ENCODE measurements around the gene ANKRD65. TPM values are rescaled to one million over a fixed set of nuclear protein-coding genes. Genes with fewer than 3 reads are reported as not detected.
"Not testable (repeated sequence)": the region's sequence is repeated elsewhere in the genome, so short reads cannot be mapped to it uniquely, and the experiment has no call there.

The ANKRD65 gene
- total RNA-seq, 1 donor from 2014 or later: 0.15 TPM

- Histone ChIP-seq H3K9ac (no peak overlapping the region), H3K4me3 (no peak overlapping the region), H3K79me2 (ENCODE audit: low read depth) (peaks cover 2% of the 10 kb centered on the region), H3K36me3 (peaks cover 26% of the 10 kb centered on the region), H3K4me2 (no peak overlapping the region), H4K20me1 (ENCODE audit: low read depth) (no peaks in the 10 kb centered on the region), H3K9me3 (ENCODE audit: low read depth) (no peaks in the 10 kb centered on the region), H2AFZ (replicated peaks) (no peak overlapping the region), H3K4me1 (no peaks in the 10 kb centered on the region), H3F3A (ENCODE audit: low read depth) (peaks cover 14% of the 10 kb centered on the region), H3K27me3 (no peaks in the 10 kb centered on the region), H3K27ac (no peak overlapping the region)
- H3K36me3 Mint-ChIP-seq: peaks cover 29% of the 10 kb centered on the region
- H3K27ac Mint-ChIP-seq: no peak overlapping the region
- peaks cover 4% of the 10 kb centered on the region for H3K27me3 Mint-ChIP-seq (ENCODE audit: insufficient read depth, low read depth)
- TF ChIP-seq EZH2phosphoT487 (IDR thresholded peaks at IDR 0.05) (no peak), CTCF (IDR thresholded peaks at IDR 0.05) (no peak), EZH2 (IDR thresholded peaks at IDR 0.05) (no peak)
- H3K9me3 Mint-ChIP-seq: no peaks in the 10 kb centered on the region
- H3K4me1 Mint-ChIP-seq: peaks cover 3% of the 10 kb centered on the region
- DNase-seq (ENCODE audit: low spot score): no peak
- H3K4me3 Mint-ChIP-seq: peak overlapping the region; percentile 16
These were observed 33.7 kb downstream of the ANKRD65 start for GRCh38 chr1:1387098-1388077.

GRCh38 chr1:1385931-1386330, 35.1 kb downstream of the ANKRD65 start:
- H3K36me3 Mint-ChIP-seq: peaks cover 22% of the 10 kb centered on the region
- H3K9me3 ChIP-seq (ENCODE audit: low read depth): no peaks in the 10 kb centered on the region

GRCh38 chr1:1385339-1385738, 35.7 kb downstream of the ANKRD65 start:
- H3K9ac ChIP-seq; H3K4me3 Mint-ChIP-seq; DNase-seq (ENCODE audit: low spot score); H3K9me3 ChIP-seq (ENCODE audit: low read depth); H3K4me1 ChIP-seq; H3K79me2 ChIP-seq (ENCODE audit: low read depth); H3K36me3 ChIP-seq; H3K27ac Mint-ChIP-seq; H3K4me2 ChIP-seq; H3F3A ChIP-seq (ENCODE audit: low read depth); H3K4me3 ChIP-seq; H3K27ac ChIP-seq; H3K9me3 Mint-ChIP-seq; H2AFZ ChIP-seq (replicated peaks); H4K20me1 ChIP-seq (ENCODE audit: low read depth); H3K4me1 Mint-ChIP-seq; H3K27me3 Mint-ChIP-seq (ENCODE audit: insufficient read depth, low read depth); H3K27me3 ChIP-seq: not testable (repeated sequence)
- peaks cover 16% of the 10 kb centered on the region for H3K36me3 Mint-ChIP-seq

More at GRCh38 chr1:1385931-1386330, 35.1 kb downstream of the ANKRD65 start:
- Histone ChIP-seq H3K27ac (no peak overlapping the region), H3K27me3 (no peaks in the 10 kb centered on the region), H3F3A (ENCODE audit: low read depth) (peaks cover 4% of the 10 kb centered on the region), H3K36me3 (peaks cover 12% of the 10 kb centered on the region), H3K4me3 (no peak overlapping the region), H3K4me1 (no peaks in the 10 kb centered on the region), H3K9ac (no peak overlapping the region), H4K20me1 (ENCODE audit: low read depth) (no peaks in the 10 kb centered on the region), H3K4me2 (no peak overlapping the region), H3K79me2 (ENCODE audit: low read depth) (no peaks in the 10 kb centered on the region), H2AFZ (replicated peaks) (no peak overlapping the region)
- H3K9me3 Mint-ChIP-seq: no peaks in the 10 kb centered on the region
- peaks cover 4% of the 10 kb centered on the region for H3K27me3 Mint-ChIP-seq (ENCODE audit: insufficient read depth, low read depth)
- no peak overlapping the region for H3K27ac Mint-ChIP-seq
- H3K4me1 Mint-ChIP-seq: peaks cover 3% of the 10 kb centered on the region
- no peak overlapping the region for H3K4me3 Mint-ChIP-seq
- TF ChIP-seq EZH2phosphoT487 (IDR thresholded peaks at IDR 0.05) (no peak), CTCF (IDR thresholded peaks at IDR 0.05) (no peak), EZH2 (IDR thresholded peaks at IDR 0.05) (no peak)
- no peak for DNase-seq (ENCODE audit: low spot score)

GRCh38 chr1:1381294-1381693, 39.8 kb downstream of the ANKRD65 start:
- no peak overlapping the region for H2AFZ ChIP-seq (replicated peaks)
- H3K27ac ChIP-seq: no peak overlapping the region
- H3K27me3 ChIP-seq: no peaks in the 10 kb centered on the region
- H3K4me2 ChIP-seq: no peak overlapping the region
- TF ChIP-seq CTCF (IDR thresholded peaks at IDR 0.05): no peak
- TF ChIP-seq EZH2phosphoT487 (IDR thresholded peaks at IDR 0.05): no peak
- no peak for TF ChIP-seq EZH2 (IDR thresholded peaks at IDR 0.05)
- no peak overlapping the region for H3K4me3 ChIP-seq
- peaks cover 5% of the 10 kb centered on the region for H3K27me3 Mint-ChIP-seq (ENCODE audit: insufficient read depth, low read depth)
- no peak for DNase-seq (ENCODE audit: low spot score)
- H3K36me3 ChIP-seq: no peaks in the 10 kb centered on the region
- no peak overlapping the region for H3K27ac Mint-ChIP-seq
- no peaks in the 10 kb centered on the region for H4K20me1 ChIP-seq (ENCODE audit: low read depth)
- H3K9ac ChIP-seq: no peak overlapping the region
- no peak overlapping the region for H3K4me3 Mint-ChIP-seq
- no peaks in the 10 kb centered on the region for H3K4me1 ChIP-seq
- H3F3A ChIP-seq (ENCODE audit: low read depth): peaks cover 10% of the 10 kb centered on the region
- H3K9me3 ChIP-seq (ENCODE audit: low read depth): no peaks in the 10 kb centered on the region
- no peaks in the 10 kb centered on the region for H3K9me3 Mint-ChIP-seq
- H3K36me3 Mint-ChIP-seq: peaks cover under 1% of the 10 kb centered on the region
- no peaks in the 10 kb centered on the region for H3K4me1 Mint-ChIP-seq
- no peaks in the 10 kb centered on the region for H3K79me2 ChIP-seq (ENCODE audit: low read depth)

Measured in neural progenitor cell (in vitro differentiated cells).